CD4-positive, alpha-beta T cell treated with Interleukin-21 for 1 hour (primary cell): ENCODE results near the gene FUBP3.
"Not testable (repeated sequence)": the region's sequence is repeated elsewhere in the genome, so short reads cannot be mapped to it uniquely, and the experiment has no call there.

Source experiments
- DNase-seq: peaks from one replicate; pipeline ENCODE4 v3.0.0-alpha.2; 2020

The FUBP3 gene

GRCh38 chr9:130557077-130557468, 22.3 kb upstream of the FUBP3 start:
- no peak for DNase-seq

- DNase-seq = no peak
Measured at GRCh38 chr9:130561056-130561455, 18.3 kb upstream of the FUBP3 start.

- DNase-seq = not testable (repeated sequence)
Measured at GRCh38 chr9:130562525-130562924, 16.9 kb upstream of the FUBP3 start.

- DNase-seq = no peak
Measured at GRCh38 chr9:130563797-130564196, 15.6 kb upstream of the FUBP3 start.

- DNase-seq = no peak
Measured at GRCh38 chr9:130565792-130566191, 13.6 kb upstream of the FUBP3 start.

GRCh38 chr9:130570208-130570607, 9.2 kb upstream of the FUBP3 start:
- no peak for DNase-seq

GRCh38 chr9:130575514-130575913, 3.9 kb upstream of the FUBP3 start:
- DNase-seq = no peak

- no peak for DNase-seq
Measured at GRCh38 chr9:130576176-130576575, 3.2 kb upstream of the FUBP3 start.

- DNase-seq = no peak
Measured at GRCh38 chr9:130579738-130580463, 524 bp downstream of the FUBP3 start.

GRCh38 chr9:130581766-130582165, 2.4 kb downstream of the FUBP3 start:
- DNase-seq = no peak

- no peak for DNase-seq
Measured at GRCh38 chr9:130583271-130583670, 3.9 kb downstream of the FUBP3 start.

- DNase-seq = no peak
Measured at GRCh38 chr9:130587921-130588320, 8.5 kb downstream of the FUBP3 start.

GRCh38 chr9:130588416-130588815, 9.0 kb downstream of the FUBP3 start:
- DNase-seq = no peak

- DNase-seq = no peak
Measured at GRCh38 chr9:130589754-130590153, 10.4 kb downstream of the FUBP3 start.

- no peak for DNase-seq
Measured at GRCh38 chr9:130590305-130590704, 10.9 kb downstream of the FUBP3 start.

GRCh38 chr9:130593020-130593419, 13.6 kb downstream of the FUBP3 start:
- DNase-seq = no peak

- no peak for DNase-seq
Measured at GRCh38 chr9:130597228-130597627, 17.9 kb downstream of the FUBP3 start.

GRCh38 chr9:130598188-130598587, 18.8 kb downstream of the FUBP3 start:
- no peak for DNase-seq

- no peak for DNase-seq
Measured at GRCh38 chr9:130599625-130600024, 20.2 kb downstream of the FUBP3 start.

- DNase-seq = no peak
Measured at GRCh38 chr9:130601100-130601499, 21.7 kb downstream of the FUBP3 start.

- DNase-seq = no peak
Measured at GRCh38 chr9:130604295-130604694, 24.9 kb downstream of the FUBP3 start.

- DNase-seq = no peak
Measured at GRCh38 chr9:130606887-130607600, 27.7 kb downstream of the FUBP3 start.

- no peak for DNase-seq
Measured at GRCh38 chr9:130607640-130608420, 28.5 kb downstream of the FUBP3 start.
